HepG2 (cell line): ENCODE results near the gene ENTPD6. TPM values are rescaled to one million over a fixed set of nuclear protein-coding genes. Genes with fewer than 3 reads are reported as not detected.

Experiments
- AHDC1 ChIP-seq: sonication (generic); formaldehyde crosslinking; IDR thresholded peaks from 2 replicates; pipeline ENCODE4 v1.5.1; 2020; ENCODE audit warnings: mild to moderate bottlenecking, missing genetic modification reagents, borderline replicate concordance
- BATF2 ChIP-seq: sonication (generic); formaldehyde crosslinking; IDR thresholded peaks from 2 replicates; pipeline ENCODE4 v1.8.0; 2022; ENCODE audit warnings: mild to moderate bottlenecking, missing genetic modification reagents, moderate library complexity
- CAMTA2 ChIP-seq: sonication (generic); formaldehyde crosslinking; IDR thresholded peaks from 2 replicates; pipeline ENCODE4 v1.4.0; 2020; ENCODE audit warnings: mild to moderate bottlenecking, missing genetic modification reagents, borderline replicate concordance
- CENPX ChIP-seq: sonication (generic); formaldehyde crosslinking; IDR thresholded peaks from 2 replicates; pipeline ENCODE4 v1.9.0; 2021; ENCODE audit warnings: mild to moderate bottlenecking, missing genetic modification reagents, moderate library complexity
- CHCHD3 ChIP-seq: sonication (generic); formaldehyde crosslinking; IDR thresholded peaks from 2 replicates; pipeline ENCODE4 v1.8.0; 2022; ENCODE audit warnings: mild to moderate bottlenecking, missing genetic modification reagents, moderate library complexity
- DNMT1 ChIP-seq: sonication (generic); formaldehyde crosslinking; IDR thresholded peaks from 2 replicates; pipeline ENCODE4 v1.5.1; 2020; ENCODE audit warnings: mild to moderate bottlenecking, missing genetic modification reagents
- FIP1L1 ChIP-seq: fragments of 200-400 bp; formaldehyde crosslinking; IDR thresholded peaks from 2 replicates; pipeline ENCODE4 v1.6.1; 2018; ENCODE audit warnings: low read depth, mild to moderate bottlenecking, low read length, moderate library complexity, borderline replicate concordance; ENCODE audit not compliant: insufficient read depth
- FOXK1 ChIP-seq: sonication (generic); formaldehyde crosslinking; IDR thresholded peaks from 2 replicates; pipeline ENCODE4 v1.4.0; 2020; ENCODE audit warnings: low read depth, missing genetic modification reagents, borderline replicate concordance
- GTF3A ChIP-seq: sonication (generic); formaldehyde crosslinking; conservative IDR thresholded peaks from 2 replicates; pipeline ENCODE4 v1.4.0; 2020; ENCODE audit warnings: mild to moderate bottlenecking, missing genetic modification reagents
- NR2F1 ChIP-seq, 2 experiments: fragments of 450-650 bp in 1 of 2; formaldehyde crosslinking in 1 of 2; IDR thresholded peaks; 2 replicates each; pipeline versions ENCODE4 v1.5.0 to v1.6.1; 2016 to 2020; ENCODE audit warnings: mild to moderate bottlenecking in 1 of 2, missing compliant biosample characterization in 1 of 2, missing genetic modification reagents in 1 of 2, moderate library complexity in 1 of 2
- PAF1 ChIP-seq: IDR thresholded peaks from 2 replicates; pipeline ENCODE4 v1.6.1; 2016; ENCODE audit warnings: missing genetic modification reagents, missing compliant biosample characterization
- PATZ1 ChIP-seq: sonication (generic); formaldehyde crosslinking; IDR thresholded peaks from 2 replicates; pipeline ENCODE4 v1.4.0; 2020; ENCODE audit warnings: missing genetic modification reagents
- TOE1 ChIP-seq: sonication (generic); formaldehyde crosslinking; IDR thresholded peaks from 2 replicates; pipeline ENCODE4 v1.4.0; 2020; ENCODE audit warnings: mild to moderate bottlenecking, missing genetic modification reagents
- YEATS4 ChIP-seq: sonication (generic); formaldehyde crosslinking; IDR thresholded peaks from 2 replicates; pipeline ENCODE4 v1.4.0; 2020; ENCODE audit warnings: missing genetic modification reagents, borderline replicate concordance
- ZNF136 ChIP-seq: sonication (generic); formaldehyde crosslinking; IDR thresholded peaks from 2 replicates; pipeline ENCODE4 v1.8.1; 2022; ENCODE audit warnings: low read depth, mild to moderate bottlenecking, moderate library complexity, missing genetic modification reagents
- ZNF17 ChIP-seq: sonication (generic); formaldehyde crosslinking; IDR thresholded peaks from 2 replicates; pipeline ENCODE4 v1.5.0; 2020; ENCODE audit warnings: mild to moderate bottlenecking, missing genetic modification reagents
- ZNF580 ChIP-seq: IDR thresholded peaks from 2 replicates; pipeline ENCODE4 v1.6.1; 2016; ENCODE audit warnings: low read depth, borderline replicate concordance
- polyA plus RNA-seq, 8 experiments: library from polyadenylated mRNA; depleted of rRNA in 3 of 8; stranded (reverse) in 7 of 8; unstranded in 1 of 8; fragments of >200 nt; fragmentation: Illumina TruSeq in 4 of 8; extraction: Trizol in 4 of 8; gene quantifications; 2 replicates each; pipeline versions ENCODE4 v1.2.1 to v1.2.3, GENCODE V29; 2011 to 2016; ENCODE audit warnings: low read depth in 4 of 8, missing spikeins in 1 of 8, mixed read lengths in 1 of 8; ENCODE audit not compliant: insufficient read depth in 1 of 8
- total RNA-seq, 5 experiments: library from RNA; depleted of rRNA; stranded (reverse); fragments of >200 nt; fragmentation: Illumina TruSeq; extraction: Trizol; gene quantifications; 2 replicates each; pipeline ENCODE4 v1.2.3, GENCODE V29; 2016; ENCODE audit warnings: low read depth in 1 of 5

Gene ENTPD6
- total and polyA plus RNA-seq, 2 of the 13 experiments (the other 11 are each of a cell fraction or from before 2014, with no cell fraction given), result 164 to 172 TPM

GRCh38 chr20:25247956-25248785 is 52.7 kb downstream of the ENTPD6 start, which contains the start of gene PYGB (continued):
- TF ChIP-seq TOE1 (no peak), DNMT1 (CRISPR knock-in tag) (no peak; the same call in none of the 2 replicates), ZNF136 (CRISPR knock-in tag) (peak; percentile 86; the same call in 1 of the 2 replicates), PATZ1 (CRISPR knock-in tag) (peak; percentile 48), FIP1L1 (no peak), YEATS4 (CRISPR knock-in tag) (peak; percentile 99), AHDC1 (CRISPR knock-in tag) (no peak), ZNF580 (CRISPR knock-in tag) (peak; percentile 96), NR2F1 (CRISPR knock-in tag; IDR thresholded peaks at IDR 0.05) (peak in 1 of 2 experiments; percentile 36; a peak in 1 of 4 replicates), PAF1 (CRISPR knock-in tag) (no peak), FOXK1 (CRISPR knock-in tag) (peak; percentile 67; the same call in 1 of the 2 replicates), BATF2 (CRISPR knock-in tag) (peak; percentile 96), CHCHD3 (peak; percentile 99), GTF3A (no peak; the same call in 1 of the 2 replicates), CENPX (CRISPR knock-in tag) (no peak), ZNF17 (CRISPR knock-in tag) (no peak), CAMTA2 (peak; percentile 99)
